Measurements from ENCODE around the gene HSD17B3.
A peak's percentile ranks its signal among the peaks of the same experiment; 100 is the strongest.

The HSD17B3 gene

DNA sequence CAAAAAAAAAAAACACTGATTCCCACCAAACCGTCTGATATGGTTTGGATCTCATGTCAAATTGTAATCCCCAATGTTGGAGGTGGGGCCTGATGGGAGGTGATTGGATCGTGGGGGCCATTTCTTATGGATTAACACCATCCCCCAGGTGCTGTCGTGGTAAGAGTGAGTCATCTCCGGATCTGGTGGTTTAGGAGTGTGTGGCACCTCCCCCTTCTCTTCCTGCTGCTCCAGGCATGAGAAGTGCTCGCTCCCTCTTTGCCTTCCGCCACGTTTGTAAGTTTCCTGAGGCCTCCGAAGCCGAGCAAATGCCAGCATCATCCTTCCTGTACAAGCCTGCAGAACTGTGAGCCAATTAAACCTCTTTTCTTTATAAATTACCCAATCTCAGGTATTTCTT is 45.2 kb downstream of the HSD17B3 start:
- TF ChIP-seq EP300 (IDR thresholded peaks at IDR 0.05; ENCODE audit: borderline replicate concordance) (no peak), RAD21 (IDR thresholded peaks at IDR 0.05; ENCODE audit: low read depth) (no peak), FOXM1 (IDR thresholded peaks at IDR 0.05; ENCODE audit: borderline replicate concordance, low read depth) (no peak), NFIC (IDR thresholded peaks at IDR 0.05) (no peak), TCF12 (IDR thresholded peaks at IDR 0.05; ENCODE audit: low read depth) (no peak), ZBTB7A (IDR thresholded peaks at IDR 0.05; ENCODE audit: low read depth) (no peak), CEBPB (IDR thresholded peaks at IDR 0.05) (no peak), YY1 (IDR thresholded peaks at IDR 0.05; ENCODE audit: low read depth) (no peak), EGR1 (IDR thresholded peaks at IDR 0.05) (no peak), CREB1 (IDR thresholded peaks at IDR 0.05; ENCODE audit: low read depth) (no peak), TEAD4 (IDR thresholded peaks at IDR 0.05) (no peak), TAF1 (IDR thresholded peaks at IDR 0.05; ENCODE audit: low read depth) (no peak)
- TF ChIP-seq, protein P1, sequence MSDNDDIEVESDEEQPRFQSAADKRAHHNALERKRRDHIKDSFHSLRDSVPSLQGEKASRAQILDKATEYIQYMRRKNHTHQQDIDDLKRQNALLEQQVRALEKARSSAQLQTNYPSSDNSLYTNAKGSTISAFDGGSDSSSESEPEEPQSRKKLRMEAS (IDR thresholded peaks at IDR 0.05): no peak
- TF ChIP-seq, protein P2, sequence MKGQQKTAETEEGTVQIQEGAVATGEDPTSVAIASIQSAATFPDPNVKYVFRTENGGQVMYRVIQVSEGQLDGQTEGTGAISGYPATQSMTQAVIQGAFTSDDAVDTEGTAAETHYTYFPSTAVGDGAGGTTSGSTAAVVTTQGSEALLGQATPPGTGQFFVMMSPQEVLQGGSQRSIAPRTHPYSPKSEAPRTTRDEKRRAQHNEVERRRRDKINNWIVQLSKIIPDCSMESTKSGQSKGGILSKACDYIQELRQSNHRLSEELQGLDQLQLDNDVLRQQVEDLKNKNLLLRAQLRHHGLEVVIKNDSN (IDR thresholded peaks at IDR 0.05): no peak
- TF ChIP-seq, protein P3, sequence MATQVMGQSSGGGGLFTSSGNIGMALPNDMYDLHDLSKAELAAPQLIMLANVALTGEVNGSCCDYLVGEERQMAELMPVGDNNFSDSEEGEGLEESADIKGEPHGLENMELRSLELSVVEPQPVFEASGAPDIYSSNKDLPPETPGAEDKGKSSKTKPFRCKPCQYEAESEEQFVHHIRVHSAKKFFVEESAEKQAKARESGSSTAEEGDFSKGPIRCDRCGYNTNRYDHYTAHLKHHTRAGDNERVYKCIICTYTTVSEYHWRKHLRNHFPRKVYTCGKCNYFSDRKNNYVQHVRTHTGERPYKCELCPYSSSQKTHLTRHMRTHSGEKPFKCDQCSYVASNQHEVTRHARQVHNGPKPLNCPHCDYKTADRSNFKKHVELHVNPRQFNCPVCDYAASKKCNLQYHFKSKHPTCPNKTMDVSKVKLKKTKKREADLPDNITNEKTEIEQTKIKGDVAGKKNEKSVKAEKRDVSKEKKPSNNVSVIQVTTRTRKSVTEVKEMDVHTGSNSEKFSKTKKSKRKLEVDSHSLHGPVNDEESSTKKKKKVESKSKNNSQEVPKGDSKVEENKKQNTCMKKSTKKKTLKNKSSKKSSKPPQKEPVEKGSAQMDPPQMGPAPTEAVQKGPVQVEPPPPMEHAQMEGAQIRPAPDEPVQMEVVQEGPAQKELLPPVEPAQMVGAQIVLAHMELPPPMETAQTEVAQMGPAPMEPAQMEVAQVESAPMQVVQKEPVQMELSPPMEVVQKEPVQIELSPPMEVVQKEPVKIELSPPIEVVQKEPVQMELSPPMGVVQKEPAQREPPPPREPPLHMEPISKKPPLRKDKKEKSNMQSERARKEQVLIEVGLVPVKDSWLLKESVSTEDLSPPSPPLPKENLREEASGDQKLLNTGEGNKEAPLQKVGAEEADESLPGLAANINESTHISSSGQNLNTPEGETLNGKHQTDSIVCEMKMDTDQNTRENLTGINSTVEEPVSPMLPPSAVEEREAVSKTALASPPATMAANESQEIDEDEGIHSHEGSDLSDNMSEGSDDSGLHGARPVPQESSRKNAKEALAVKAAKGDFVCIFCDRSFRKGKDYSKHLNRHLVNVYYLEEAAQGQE (IDR thresholded peaks at IDR 0.05; ENCODE audit: low read depth): no peak

DNA sequence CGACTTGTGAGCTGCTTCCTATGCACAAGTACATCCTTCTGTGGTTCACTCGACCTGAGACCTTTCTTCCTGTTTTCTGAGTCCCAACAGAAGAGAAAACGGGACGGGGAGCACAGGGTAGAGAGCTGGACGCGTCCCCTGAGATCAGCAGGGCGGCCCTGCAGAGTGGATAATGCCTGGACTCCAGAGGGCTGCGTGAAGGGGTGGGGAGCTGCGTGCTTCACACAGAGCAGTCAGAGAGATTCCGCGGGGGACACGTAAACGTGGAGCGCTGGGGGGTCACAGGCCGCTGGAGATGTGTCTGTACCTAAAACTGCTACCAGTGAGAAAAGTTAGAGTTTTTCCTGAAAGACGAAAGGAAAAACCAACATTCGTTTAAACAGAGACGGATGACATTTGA is 46.3 kb downstream of the HSD17B3 start:
- TF ChIP-seq, protein P1 (IDR thresholded peaks at IDR 0.05): no peak
- TF ChIP-seq, protein P2 (IDR thresholded peaks at IDR 0.05): no peak

DNA sequence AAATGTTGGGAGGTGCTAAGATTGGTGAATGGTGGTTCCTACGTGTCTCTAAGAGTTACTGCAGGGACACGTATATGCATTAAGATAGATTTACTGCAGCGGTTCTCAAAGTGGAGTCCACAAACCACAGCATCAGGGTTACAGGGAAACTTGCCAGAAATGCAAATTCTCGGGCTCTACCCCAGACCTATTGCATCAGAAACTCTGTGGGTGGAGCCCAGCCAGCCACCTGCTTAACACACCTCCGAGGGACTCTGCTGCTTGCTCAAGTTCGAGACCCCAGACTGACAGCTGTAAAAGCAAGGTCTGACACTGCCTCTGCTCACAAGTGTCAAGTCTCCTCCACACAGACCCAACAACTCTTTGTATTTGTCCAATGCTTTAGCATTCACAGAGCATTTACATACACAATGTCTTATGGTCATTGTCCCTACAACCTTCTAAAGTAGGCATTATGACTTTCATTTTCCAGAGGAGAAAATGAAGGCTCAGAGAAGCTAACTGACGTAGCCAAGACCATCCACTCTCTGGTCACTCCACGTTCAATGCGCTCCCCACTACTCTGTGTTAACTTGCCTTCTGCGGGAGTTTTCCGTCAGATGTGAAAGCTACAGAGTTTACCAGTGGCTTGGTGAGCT is 48.8 kb downstream of the HSD17B3 start:
- TF ChIP-seq, protein P1 (IDR thresholded peaks at IDR 0.05): peak; percentile 65
- TF ChIP-seq CEBPB (IDR thresholded peaks at IDR 0.05) (peak; percentile 61; the same call in 1 of the 2 replicates), CREB1 (IDR thresholded peaks at IDR 0.05; ENCODE audit: low read depth) (no peak)

DNA sequence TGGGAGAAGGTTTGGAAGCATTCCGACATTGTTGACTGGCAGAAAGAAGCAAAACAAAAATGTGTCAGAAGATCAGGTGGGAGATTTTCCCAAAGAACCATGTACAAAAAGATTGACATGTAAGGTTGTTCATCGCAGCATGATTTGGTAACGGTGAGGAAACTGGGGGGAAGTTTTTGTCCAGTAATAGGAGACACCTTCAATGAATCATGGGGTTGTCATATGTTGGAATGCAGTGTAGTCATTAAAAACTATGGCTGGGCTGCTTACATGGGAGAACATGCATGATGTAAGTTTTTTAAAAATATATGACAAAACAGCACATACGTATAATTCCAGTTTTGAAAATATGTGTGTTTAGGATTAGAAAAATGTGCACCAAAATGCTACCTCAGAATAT is 50.5 kb downstream of the HSD17B3 start:
- TF ChIP-seq, protein P2 (IDR thresholded peaks at IDR 0.05): no peak
- TF ChIP-seq FOXM1 (IDR thresholded peaks at IDR 0.05; ENCODE audit: borderline replicate concordance, low read depth) (no peak), CREB1 (IDR thresholded peaks at IDR 0.05; ENCODE audit: low read depth) (no peak), YY1 (IDR thresholded peaks at IDR 0.05; ENCODE audit: low read depth) (no peak), TEAD4 (IDR thresholded peaks at IDR 0.05) (no peak), NFIC (IDR thresholded peaks at IDR 0.05) (no peak), CEBPB (IDR thresholded peaks at IDR 0.05) (no peak), EGR1 (IDR thresholded peaks at IDR 0.05) (no peak), EP300 (IDR thresholded peaks at IDR 0.05; ENCODE audit: borderline replicate concordance) (no peak), ZBTB7A (IDR thresholded peaks at IDR 0.05; ENCODE audit: low read depth) (no peak), TAF1 (IDR thresholded peaks at IDR 0.05; ENCODE audit: low read depth) (no peak), TCF12 (IDR thresholded peaks at IDR 0.05; ENCODE audit: low read depth) (no peak), RAD21 (IDR thresholded peaks at IDR 0.05; ENCODE audit: low read depth) (no peak)
- TF ChIP-seq, protein P3 (IDR thresholded peaks at IDR 0.05; ENCODE audit: low read depth): no peak
- TF ChIP-seq, protein P1 (IDR thresholded peaks at IDR 0.05): no peak

DNA sequence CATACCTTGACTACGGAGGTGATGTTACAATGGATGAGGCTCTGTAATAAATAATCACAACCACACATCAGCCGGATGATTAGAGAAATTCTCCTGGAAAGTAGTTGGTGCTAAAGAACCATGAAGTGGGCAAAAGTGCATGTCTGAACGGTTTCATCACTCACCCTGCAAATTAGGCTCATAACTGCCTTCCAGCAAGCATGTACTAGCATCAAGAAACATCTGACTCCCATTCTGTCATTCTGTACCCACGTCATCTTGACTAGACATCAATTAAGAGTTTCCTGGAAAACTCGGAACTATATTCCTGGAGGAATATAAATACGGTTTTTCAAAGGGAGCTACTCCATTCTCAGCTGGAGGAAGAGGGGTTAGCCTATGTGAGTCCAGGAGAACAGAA is 52.2 kb downstream of the HSD17B3 start:
- TF ChIP-seq CEBPB (IDR thresholded peaks at IDR 0.05) (no peak), TAF1 (IDR thresholded peaks at IDR 0.05; ENCODE audit: low read depth) (no peak), EGR1 (IDR thresholded peaks at IDR 0.05) (no peak)
- TF ChIP-seq, protein P2 (IDR thresholded peaks at IDR 0.05): no peak

Data from Ishikawa (cell line).